Ammon's horn (tissue), 1 donor: ENCODE data around the gene C17orf100.
A peak's percentile ranks its signal among the peaks of the same experiment; 100 is the strongest.
"Not testable (repeated sequence)": the region's sequence is repeated elsewhere in the genome, so short reads cannot be mapped to it uniquely, and the experiment has no call there.

Experiments used
- DNase-seq: peaks from one replicate; pipeline ENCODE4 v3.0.0-alpha.2; 2016; ENCODE audit warnings: low spot score

Gene C17orf100

GRCh38 chr17:6641247-6641863 lies 10.2 kb upstream of the C17orf100 start:
- DNase-seq = peak; percentile 36

GRCh38 chr17:6642592-6642991 lies 9.0 kb upstream of the C17orf100 start:
- no peak for DNase-seq

- no peak for DNase-seq
These were observed 8.0 kb upstream of the C17orf100 start for GRCh38 chr17:6643451-6644125.

GRCh38 chr17:6648181-6648580 lies 3.4 kb upstream of the C17orf100 start:
- no peak for DNase-seq

- DNase-seq = no peak
These were observed 424 bp downstream of the C17orf100 start for GRCh38 chr17:6651919-6652452.

GRCh38 chr17:6654841-6655731 lies 3.5 kb downstream of the C17orf100 start:
- no peak for DNase-seq

GRCh38 chr17:6655732-6656361 lies 4.3 kb downstream of the C17orf100 start:
- DNase-seq = not testable (repeated sequence)

GRCh38 chr17:6656797-6657632 lies 5.5 kb downstream of the C17orf100 start:
- DNase-seq = not testable (repeated sequence)

GRCh38 chr17:6657633-6658287 lies 6.2 kb downstream of the C17orf100 start:
- DNase-seq = no peak

- DNase-seq = not testable (repeated sequence)
These were observed 6.8 kb downstream of the C17orf100 start for GRCh38 chr17:6658411-6658810.

- DNase-seq = no peak
These were observed 8.5 kb downstream of the C17orf100 start for GRCh38 chr17:6660101-6660500.

- peak; percentile 54 for DNase-seq
These were observed 9.4 kb downstream of the C17orf100 start for GRCh38 chr17:6660805-6661463.

- no peak for DNase-seq
These were observed 9.9 kb downstream of the C17orf100 start for GRCh38 chr17:6661464-6661848.

GRCh38 chr17:6663200-6663599 lies 11.6 kb downstream of the C17orf100 start:
- DNase-seq = not testable (repeated sequence)

- DNase-seq = peak; percentile 90
These were observed 14.5 kb downstream of the C17orf100 start for GRCh38 chr17:6666077-6666521.

- DNase-seq = no peak
These were observed 15.0 kb downstream of the C17orf100 start for GRCh38 chr17:6666557-6666956.

GRCh38 chr17:6667516-6667915 lies 16.0 kb downstream of the C17orf100 start:
- DNase-seq = no peak

GRCh38 chr17:6668219-6668618 lies 16.7 kb downstream of the C17orf100 start:
- no peak for DNase-seq

- DNase-seq = no peak
These were observed 17.3 kb downstream of the C17orf100 start for GRCh38 chr17:6668727-6669425.
